ENCODE data around the gene LAPTM4A.

DNA sequence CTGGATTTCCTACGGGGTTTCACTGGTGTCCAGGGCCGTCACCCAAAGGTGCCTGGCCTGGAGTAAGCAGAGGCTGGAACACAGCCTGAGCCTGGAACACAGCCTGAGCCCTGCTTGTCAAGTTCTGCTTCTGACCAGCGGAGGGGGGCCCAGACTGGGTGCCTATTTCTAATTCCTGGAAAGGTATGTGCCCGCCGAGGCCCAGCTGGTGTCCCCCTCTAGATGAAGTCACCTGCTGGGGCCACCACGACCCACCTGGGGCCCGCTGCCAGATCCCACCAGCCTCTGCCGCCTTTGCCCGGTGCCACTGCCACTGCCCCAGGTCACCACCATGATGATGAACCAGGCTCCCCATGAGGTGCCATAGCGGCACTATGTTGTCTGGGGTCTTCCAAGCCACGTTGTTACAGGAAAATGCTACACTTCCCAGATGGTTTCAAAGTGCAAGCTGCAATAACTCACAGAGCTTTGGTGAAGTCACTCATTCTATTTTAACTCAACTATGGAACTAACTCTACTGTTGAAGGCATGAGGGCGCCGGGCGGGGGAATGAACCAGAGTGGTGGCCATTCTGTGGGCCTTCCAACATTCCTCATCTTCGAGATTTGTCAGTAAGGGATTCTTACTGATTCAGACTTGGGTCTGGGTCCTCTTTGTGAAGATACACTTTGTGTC, 40.9 kb upstream of the LAPTM4A start:
- TF ChIP-seq, protein P1, sequence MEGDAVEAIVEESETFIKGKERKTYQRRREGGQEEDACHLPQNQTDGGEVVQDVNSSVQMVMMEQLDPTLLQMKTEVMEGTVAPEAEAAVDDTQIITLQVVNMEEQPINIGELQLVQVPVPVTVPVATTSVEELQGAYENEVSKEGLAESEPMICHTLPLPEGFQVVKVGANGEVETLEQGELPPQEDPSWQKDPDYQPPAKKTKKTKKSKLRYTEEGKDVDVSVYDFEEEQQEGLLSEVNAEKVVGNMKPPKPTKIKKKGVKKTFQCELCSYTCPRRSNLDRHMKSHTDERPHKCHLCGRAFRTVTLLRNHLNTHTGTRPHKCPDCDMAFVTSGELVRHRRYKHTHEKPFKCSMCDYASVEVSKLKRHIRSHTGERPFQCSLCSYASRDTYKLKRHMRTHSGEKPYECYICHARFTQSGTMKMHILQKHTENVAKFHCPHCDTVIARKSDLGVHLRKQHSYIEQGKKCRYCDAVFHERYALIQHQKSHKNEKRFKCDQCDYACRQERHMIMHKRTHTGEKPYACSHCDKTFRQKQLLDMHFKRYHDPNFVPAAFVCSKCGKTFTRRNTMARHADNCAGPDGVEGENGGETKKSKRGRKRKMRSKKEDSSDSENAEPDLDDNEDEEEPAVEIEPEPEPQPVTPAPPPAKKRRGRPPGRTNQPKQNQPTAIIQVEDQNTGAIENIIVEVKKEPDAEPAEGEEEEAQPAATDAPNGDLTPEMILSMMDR (optimal IDR thresholded peaks at IDR 0.05 in 1 of 3, IDR thresholded peaks at IDR 0.05 in 1 of 3, conservative IDR thresholded peaks at IDR 0.05 in 1 of 3; ENCODE audit: extremely low read depth in 1 of 3, insufficient read depth in 2 of 3, low read length in 3 of 3) = no peak
- no peak for TF ChIP-seq EZH2 (IDR thresholded peaks at IDR 0.05; ENCODE audit: low read length)

Measured in keratinocyte (primary cell).